SK-MEL-5 (cell line): ENCODE measurements around the gene DMRTB1. TPM values are rescaled to one million over a fixed set of nuclear protein-coding genes. Genes with fewer than 3 reads are reported as not detected.
A peak's percentile ranks its signal among the peaks of the same experiment; 100 is the strongest.

ENCODE experiments used
- DNase-seq: peaks from one replicate; pipeline ENCODE4 v3.0.0-alpha.2; 2016; ENCODE audit warnings: low read depth, low spot score
- in situ Hi-C: cut with HindIII; loops from 2 replicates; pipeline ENCODE4 v1.10.0; 2016; ENCODE audit warnings: low sequenced_read_pairs, high pct_unique_total_duplicates, low pct_unique_long_range_greater_than_20kb
- polyA plus RNA-seq, 2 experiments: library from polyadenylated mRNA; depleted of rRNA; stranded (reverse); fragments of >200 nt; gene quantifications; 2 replicates each; pipeline ENCODE4 v1.2.3, GENCODE V29; 2015
- total RNA-seq: library from RNA; depleted of rRNA; stranded (reverse); fragments of >200 nt; shearing (Covaris generic); gene quantifications from 2 replicates; pipeline ENCODE4 v1.2.3, GENCODE V29; 2014; rRNA removed

The DMRTB1 gene
- total RNA-seq: not detected in 2 replicates
- not detected in 2 replicates for polyA plus RNA-seq (2015; cell fraction: cytosol; rRNA removed)
- not detected in 2 replicates for polyA plus RNA-seq (2015; cell fraction: nucleus; rRNA removed)

DNA sequence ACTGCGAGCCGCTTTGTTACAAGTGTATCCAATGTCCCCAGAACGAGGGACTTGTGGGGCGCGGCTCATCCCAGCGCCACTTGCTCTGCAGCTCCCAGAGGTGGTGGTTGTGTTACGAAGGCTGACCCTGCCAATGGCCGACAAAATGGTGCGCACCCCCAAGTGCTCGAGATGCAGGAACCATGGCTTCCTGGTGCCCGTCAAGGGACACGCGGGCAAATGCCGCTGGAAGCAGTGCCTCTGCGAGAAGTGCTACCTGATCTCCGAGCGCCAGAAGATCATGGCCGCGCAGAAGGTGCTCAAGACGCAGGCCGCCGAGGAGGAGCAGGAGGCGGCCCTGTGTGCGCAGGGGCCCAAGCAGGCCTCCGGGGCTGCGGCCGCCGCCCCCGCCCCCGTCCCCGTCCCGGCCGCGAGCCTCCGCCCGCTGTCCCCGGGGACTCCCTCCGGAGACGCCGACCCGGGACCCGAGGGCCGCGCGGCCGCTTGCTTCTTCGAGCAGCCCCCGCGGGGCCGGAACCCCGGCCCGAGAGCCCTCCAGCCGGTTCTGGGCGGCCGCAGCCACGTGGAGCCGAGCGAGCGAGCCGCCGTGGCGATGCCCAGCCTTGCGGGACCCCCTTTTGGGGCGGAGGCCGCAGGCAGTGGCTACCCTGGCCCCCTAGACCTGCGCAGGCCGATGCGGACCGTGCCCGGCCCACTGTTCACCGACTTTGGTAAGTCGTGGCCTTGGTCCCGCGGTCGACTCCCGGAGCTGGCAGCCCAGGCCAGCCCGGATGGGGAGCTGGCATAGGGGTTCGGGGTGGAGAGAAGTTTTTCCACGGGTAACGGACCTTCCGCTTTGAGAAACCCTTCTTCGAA is at the start of gene DMRTB1:
Gene DMRTB1 (plus strand): TSS at position 79 of the 855 bp plus-strand sequence. CDS start 55 bp downstream, at position 134.
- in situ Hi-C loops: no loop called here
- DNase-seq: no peak

DNA sequence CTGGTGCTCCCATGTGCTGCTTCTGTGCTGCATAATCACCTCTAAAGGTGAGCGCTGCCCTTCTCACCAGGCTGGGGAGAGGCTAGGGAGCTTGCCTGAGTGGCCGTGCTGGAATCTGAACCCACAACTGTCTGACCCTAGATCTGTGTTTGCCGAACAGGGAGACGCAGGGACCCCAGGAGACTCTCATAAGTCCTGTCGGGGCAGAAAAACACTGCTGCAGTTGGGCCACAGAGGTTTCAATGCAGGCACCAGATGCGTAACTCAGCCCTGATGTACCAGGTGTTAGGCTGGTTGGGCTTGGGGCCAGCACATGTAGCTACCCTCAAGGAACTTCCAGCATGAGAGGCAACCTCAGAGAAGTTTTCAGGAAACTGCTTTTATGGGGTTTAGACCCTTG is 49.5 kb upstream of the DMRTB1 start:
- no peak for DNase-seq
- in situ Hi-C loops: no loop called here

DNA sequence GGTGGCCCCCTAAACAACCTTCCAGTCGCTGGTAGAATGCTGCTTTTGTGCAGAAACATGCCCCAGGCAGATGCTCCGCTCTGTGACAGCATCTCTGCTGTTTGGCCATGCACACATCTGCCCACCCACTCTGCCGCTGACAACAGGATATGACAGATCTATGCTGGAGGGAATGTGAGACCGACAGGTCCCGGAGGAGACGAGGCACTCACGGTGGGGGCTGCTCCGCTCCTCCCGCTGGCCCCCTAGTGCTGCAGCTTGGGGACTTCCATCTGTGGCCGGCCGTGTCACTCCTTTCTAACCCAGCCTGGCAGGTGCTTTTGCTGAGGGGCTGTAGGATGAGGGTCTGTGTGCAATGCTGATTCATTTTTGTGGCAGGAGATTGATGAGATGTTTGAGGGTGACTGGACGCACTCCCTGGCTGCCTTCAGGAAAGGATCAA is 49.1 kb upstream of the DMRTB1 start:
- DNase-seq: no peak
- in situ Hi-C loops: no loop called here

DNA sequence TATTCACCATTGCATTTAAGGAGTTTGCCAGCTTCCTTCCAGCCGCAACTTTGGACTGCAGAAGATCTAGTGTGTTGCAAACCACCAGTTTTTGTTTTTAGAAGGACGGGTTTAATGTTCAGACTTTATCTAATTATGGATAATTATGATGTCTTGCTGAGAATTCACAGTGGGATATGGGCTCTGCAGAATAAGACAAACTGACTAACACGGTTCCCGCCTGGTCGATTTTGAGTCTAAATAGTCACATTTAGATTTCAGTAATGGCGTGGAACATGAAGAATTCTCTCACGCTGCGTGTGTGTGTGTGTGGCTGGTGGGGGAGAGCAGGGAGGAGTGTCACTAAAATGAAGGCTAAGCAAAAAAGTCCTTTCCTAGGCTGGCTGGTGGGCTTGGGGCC is 48.5 kb upstream of the DMRTB1 start:
- in situ Hi-C loops: no loop called here
- DNase-seq: no peak

DNA sequence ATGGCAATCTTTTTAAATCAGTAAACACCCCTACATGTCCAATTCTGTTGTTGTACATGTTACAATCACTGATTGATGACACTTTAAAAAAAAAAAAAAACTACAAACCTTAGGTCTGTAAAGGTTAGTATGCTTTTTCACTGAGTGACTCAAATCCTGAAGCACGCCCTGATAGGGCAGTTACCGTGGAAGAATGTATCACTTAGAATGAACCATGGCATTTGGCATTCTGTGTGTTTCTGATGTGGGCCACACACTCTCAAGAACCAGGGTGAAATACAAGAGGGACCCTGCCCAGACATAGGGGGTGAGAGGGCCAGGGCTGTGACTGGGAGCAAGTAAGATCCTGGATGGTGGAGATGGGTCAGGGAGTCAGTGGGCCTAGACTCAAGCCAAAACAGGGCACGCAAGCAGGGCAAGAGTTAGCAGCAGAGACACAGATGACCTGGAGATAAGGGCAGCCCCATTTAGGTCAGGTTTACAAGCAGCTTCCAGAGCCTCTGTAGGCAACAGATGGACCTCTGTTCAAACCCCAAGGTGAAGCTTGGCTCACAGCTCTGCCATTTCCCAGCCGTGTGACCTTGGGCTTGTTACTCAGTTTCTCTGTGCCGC is 47.6 kb upstream of the DMRTB1 start:
- DNase-seq: no peak
- in situ Hi-C loops: no loop called here

DNA sequence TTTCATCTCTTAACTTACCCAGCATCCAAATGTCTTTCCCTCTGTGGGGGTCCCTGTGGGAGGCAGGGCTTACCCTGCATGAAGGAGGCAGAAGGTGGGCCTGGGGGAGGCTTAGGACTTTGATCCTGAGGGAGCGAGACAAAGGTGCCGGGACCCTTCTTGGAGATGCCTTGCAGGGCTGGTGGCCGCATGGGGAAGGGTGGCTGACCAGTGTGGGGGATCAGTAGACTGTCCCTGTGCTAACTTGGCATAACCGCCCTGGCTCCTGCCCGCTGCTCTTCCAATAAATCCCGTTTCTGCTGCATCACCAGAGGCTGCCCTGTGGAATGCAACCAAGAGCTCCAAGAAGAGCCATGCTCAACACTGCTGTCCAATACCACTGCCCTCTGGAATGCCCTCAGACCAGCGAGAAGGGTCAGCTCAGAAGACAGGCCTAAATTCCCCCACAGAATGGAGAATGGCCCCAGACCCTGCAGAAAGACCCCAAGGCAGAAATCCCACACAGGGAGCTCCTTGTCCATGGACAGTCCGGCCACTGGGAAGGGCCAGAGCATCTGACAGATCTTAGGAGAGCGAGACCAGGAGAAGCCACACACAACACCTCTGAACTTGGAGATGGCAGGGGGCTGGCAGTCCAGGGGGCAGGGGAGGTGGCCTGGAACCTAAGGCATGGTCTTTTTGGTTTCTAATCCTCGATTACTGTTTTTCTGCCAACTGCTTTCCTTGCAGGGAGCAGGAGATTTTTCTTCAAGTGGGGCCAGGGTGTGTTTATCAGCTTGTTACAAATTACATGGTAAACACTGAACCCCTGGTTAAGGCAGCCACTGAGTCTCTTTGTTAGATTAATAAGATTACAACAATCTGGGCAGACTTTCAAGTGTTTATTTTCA is 46.7 kb upstream of the DMRTB1 start:
- in situ Hi-C loops: no loop called here
- no peak for DNase-seq

DNA sequence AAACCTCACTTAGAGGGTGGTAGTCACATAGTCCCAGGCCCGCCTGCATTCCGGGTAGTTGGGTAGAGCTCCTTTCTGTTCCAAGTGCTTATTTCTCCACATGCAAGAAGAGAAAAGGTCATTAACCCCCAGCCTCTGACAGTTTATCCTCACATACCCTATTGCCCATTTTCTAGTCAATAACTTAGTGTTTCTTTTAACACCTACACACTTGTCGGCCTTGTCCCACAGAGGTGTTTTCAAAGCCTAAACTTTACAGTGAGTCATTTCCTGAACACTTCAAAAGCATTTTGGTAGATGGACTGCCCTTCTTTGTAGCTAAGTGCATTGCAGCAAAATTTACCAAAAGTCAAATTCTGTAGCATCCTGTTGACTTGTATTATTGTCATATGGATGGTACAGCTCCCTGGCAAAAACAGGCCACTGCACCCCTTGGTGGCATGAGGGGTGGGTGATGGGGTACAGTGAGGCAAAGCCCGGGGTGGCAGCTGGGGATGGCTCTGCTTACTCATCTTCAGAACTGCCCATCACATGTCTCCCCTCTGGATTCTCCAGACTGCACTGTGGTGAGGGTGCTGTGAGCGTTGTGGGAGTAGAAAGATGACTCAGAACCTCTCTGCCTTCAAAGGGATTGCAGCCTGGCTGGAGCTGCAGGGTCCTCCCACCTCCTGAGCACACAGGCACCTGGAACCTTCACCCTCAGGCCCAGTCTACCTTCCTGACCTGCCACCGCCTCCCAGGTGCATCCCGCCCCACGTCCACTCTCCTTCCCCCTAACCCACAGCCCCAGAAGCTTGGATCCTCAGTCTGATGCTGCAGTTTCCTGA is 45.8 kb upstream of the DMRTB1 start:
- in situ Hi-C loops: no loop called here
- DNase-seq: peak; percentile 25

DNA sequence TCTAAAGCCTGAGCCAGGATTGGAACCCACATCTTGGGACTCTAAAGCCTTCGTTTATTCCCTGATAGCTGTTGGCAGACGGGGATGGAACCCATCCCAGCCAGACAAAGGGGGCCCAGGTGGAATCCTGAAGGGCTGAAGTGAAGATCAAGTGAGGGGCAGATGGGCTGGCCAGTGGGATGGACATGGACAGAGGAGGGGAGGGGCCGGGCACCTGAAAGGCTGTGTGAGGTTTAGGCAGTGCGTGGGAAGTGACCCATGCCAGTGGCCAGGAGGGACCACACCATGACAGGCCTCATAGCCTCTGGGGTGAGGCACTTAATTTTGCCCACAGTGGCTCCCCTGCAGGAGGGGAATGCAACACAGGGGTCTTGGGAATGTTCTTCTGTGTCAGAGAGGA is 44.6 kb upstream of the DMRTB1 start:
- DNase-seq: no peak
- in situ Hi-C loops: no loop called here

DNA sequence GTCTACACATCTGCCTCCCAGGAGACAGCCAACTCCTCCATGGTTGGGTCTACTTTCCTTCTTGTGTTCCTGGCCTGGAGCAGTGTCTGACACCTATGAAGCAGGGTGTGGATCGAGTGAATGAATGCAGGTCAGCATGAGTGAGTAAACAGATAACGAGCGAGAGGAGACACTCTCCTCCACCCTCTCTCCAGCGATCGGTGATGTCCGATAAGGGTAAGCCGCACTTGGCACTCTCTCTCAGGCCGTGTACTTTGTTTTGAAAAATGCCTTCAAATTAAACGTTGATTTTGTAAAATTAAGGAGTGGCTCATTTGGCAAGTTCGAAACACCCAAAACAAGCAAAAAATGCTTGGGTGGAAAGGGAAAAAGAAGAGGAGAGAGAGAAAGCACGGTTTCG is 43.8 kb upstream of the DMRTB1 start:
- DNase-seq: no peak
- in situ Hi-C loops: no loop called here

DNA sequence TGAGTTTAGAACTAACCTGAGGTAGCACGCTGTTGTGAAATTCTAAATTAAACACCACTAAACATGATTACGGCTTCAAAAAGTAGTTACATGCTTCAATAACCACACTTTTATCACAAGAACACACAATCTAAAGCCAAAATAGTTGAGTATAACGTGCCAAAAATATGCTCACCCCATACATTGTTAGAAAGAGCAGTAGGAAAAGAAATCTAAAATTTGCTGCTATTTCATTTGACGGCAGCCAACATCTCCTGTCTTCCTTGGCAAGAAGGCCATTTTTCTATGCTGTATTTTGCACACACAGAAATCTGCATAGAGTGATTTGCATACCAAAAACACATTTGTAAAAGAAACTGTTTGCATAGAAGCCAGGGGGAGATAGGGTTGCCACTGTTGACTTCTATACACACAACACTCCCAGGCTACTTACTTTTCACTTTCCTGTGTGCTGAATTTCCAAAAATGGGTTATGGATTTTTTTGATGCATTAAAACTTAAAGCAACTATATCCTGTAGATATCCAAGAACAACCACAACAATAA is 42.9 kb upstream of the DMRTB1 start:
- no peak for DNase-seq
- in situ Hi-C loops: no loop called here

DNA sequence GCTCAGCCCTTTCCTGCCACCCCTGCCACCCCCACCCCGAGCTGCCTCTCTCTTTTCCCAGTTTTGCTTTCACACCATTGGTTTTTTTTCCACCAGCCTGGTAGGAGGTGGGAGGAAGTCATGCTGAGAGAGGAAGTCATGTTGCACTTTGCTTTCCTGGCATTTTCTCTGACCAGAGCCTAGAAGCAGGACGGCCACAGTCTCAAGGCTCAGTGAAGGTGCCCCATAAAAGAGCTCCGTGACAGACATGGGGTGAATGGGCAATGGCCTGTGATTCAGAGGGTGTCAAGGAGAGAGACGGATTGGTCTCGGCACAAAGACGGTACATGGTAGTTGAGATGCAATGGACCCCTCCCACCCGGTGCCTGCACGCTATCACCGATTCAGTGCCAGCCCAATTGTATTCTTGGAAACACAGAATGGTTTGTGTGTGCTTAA is 42.1 kb upstream of the DMRTB1 start:
- in situ Hi-C loops: no loop called here
- no peak for DNase-seq

DNA sequence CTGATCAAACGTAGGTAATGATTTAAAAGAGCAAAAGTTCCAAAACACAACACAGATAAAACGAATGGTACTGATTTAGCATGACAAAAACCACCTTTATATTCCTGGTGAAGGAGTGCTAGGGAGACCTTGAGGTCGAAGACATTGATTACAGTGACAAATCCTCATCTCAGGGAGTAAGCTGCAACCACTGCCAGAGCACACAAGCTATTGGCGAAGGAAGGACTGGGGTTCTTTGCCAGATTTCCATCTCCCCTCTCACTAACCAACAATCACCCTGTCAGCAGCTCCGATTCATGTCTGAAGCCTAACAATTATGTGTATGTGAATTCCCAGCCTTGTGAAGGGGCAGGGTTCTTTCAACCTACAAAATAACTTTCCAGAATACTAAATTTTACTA is 40.2 kb upstream of the DMRTB1 start:
- in situ Hi-C loops: no loop called here
- no peak for DNase-seq

DNA sequence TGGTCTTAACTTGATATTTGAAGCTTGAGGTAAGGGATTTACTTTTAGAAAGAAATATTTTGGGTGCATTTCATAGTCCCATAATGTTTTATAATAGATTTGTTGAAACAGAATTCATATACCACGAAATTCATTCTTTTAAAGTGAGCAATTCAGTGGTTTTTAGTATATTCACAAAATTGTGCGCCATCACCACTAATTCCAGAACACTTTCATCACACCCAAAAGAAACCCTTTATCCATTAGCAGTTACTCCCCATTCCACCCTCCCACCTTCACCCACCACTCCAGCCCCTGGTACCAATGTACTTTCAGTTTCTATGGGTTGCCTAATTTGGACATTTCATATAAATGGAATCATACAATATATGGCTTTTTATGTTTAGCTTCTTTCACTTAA is 38.9 kb upstream of the DMRTB1 start:
- no peak for DNase-seq
- in situ Hi-C loops: no loop called here

DNA sequence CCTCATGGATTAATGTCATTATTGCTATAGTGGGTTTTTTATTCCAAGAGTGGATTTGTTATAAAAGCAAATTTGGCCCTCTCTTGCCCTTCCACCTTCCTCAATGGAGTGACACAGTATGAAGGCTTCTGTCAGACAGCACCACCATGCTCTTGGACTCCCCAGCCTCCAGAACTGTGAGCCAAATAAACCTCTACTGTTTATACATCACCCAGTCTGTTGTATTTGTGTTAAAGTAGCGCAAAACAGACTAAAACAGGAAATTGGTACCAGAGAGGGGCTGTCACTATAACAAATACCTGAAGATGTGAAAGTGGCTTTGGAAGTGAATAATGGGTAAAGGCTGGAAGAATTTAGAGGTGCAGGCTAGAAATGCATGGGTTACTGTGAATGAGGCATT is 38.0 kb upstream of the DMRTB1 start:
- no peak for DNase-seq
- in situ Hi-C loops: no loop called here

DNA sequence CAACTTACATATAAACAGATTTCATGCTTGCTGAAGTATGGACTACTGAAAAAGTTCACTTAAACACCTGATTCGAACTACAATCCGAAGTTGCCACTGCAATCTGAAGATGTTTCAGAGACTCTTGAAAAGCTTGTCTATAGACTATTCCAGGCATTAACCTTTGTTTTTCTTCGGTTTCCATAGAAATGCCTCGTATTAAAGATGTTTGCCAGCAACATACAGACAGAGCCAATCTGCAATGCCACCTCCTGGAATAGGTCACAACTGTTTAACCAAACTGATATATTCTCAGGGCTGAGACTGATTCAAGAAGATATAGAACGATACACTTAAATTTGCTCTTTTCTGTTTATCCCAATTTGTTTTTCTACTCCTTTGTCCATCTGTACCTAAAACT is 28.9 kb upstream of the DMRTB1 start:
- no peak for DNase-seq
- in situ Hi-C loops: no loop called here

DNA sequence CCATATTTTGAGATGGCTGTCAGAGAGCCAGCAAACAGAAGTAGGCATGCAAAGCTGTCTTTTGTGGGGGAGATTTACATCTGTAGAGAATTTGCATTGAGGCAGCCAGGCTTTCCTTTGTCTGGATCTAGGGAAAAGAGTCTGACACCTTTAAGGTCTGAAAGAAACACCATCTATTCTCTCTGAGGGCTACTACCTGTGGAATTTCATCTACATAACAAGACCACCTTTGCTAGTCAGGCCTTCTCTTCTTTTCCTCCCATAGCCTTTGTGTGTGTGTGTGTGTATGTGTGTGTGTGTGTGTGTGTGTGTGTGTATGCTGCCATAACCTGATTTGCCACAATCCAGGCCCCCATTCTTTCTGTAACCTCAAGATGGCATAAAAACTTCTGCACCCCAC is 28.4 kb upstream of the DMRTB1 start:
- DNase-seq: no peak
- in situ Hi-C loops: no loop called here

DNA sequence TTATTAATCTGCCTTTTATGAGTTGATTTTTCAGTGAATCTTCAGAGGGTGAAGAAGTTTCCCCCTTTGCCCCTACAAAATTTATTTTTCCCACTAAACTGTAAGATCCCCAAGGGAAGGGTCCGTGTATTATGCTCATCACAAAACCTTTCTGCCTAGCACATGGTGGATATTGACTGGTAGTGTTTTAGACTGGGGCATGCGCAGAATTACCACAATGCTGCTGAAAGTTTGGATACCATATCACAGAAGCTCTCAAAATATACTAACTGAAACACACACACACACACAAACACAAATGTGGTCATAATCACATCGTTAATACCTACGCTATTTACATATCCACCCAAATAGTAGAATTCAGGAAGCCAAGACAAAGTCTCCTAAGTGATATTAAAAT is 28.0 kb upstream of the DMRTB1 start:
- in situ Hi-C loops: no loop called here
- DNase-seq: no peak
